Common myeloid progenitor, CD34-positive (primary cell): ENCODE results near the gene GSAP.

Experiments
- CTCF ChIA-PET: fragments of 350-600 bp; sonication (Branson Sonifier 250); formaldehyde crosslinking; loops from one replicate; lab custom pipeline; 2021; ENCODE audit warnings: antibody characterized with exemption; lab: Charles Lee
- POLR2A ChIA-PET: fragments of 350-600 bp; sonication (Branson Sonifier 250); formaldehyde crosslinking; loops from one replicate; lab custom pipeline; 2021; ENCODE audit warnings: antibody characterized with exemption; lab: Charles Lee
- DNase-seq, 3 donors: peaks; one replicate each; pipeline versions ENCODE4 v3.0.0 to v3.0.0-alpha.2; 2013
- H3K27ac ChIP-seq, 2 experiments: 1 replicate in 1 of 2; 2 replicates in 1 of 2; pipeline ENCODE4 v1.7.0; 2013; ENCODE audit warnings: inconsistent platforms in 2 of 2, low read length in 2 of 2, mild to moderate bottlenecking in 2 of 2, low read depth in 1 of 2, moderate library complexity in 1 of 2; ENCODE audit not compliant: severe bottlenecking in 2 of 2, insufficient read depth in 1 of 2, poor library complexity in 1 of 2
- H3K27me3 ChIP-seq, 5 experiments: replicated peaks in 2 of 5; 1 replicate in 3 of 5; 2 replicates in 2 of 5; pipeline versions ENCODE4 v1.6.1 to v1.7.0; 2013; ENCODE audit warnings: low read length in 4 of 5, mild to moderate bottlenecking in 2 of 5, moderate library complexity in 2 of 5, inconsistent platforms in 1 of 5; ENCODE audit not compliant: insufficient read depth in 5 of 5, control insufficient read depth in 4 of 5
- H3K36me3 ChIP-seq, 4 experiments: 1 replicate in 2 of 4; 2 replicates in 2 of 4; pipeline versions ENCODE4 v1.6.1 to v1.7.0; 2013; ENCODE audit warnings: low read length in 3 of 4, control low read depth in 1 of 4, mild to moderate bottlenecking in 1 of 4; ENCODE audit not compliant: control insufficient read depth in 4 of 4, insufficient read depth in 4 of 4
- H3K4me1 ChIP-seq, 4 experiments: 1 replicate in 3 of 4; 2 replicates in 1 of 4; pipeline versions ENCODE4 v1.6.1 to v1.7.1; 2013; ENCODE audit warnings: low read length in 3 of 4, mild to moderate bottlenecking in 3 of 4, control low read depth in 1 of 4, inconsistent platforms in 1 of 4, moderate library complexity in 1 of 4; ENCODE audit not compliant: control insufficient read depth in 4 of 4, insufficient read depth in 4 of 4; ENCODE audit errors: control extremely low read depth in 1 of 4
- H3K4me3 ChIP-seq, 7 experiments: 1 replicate in 4 of 7; 2 replicates in 3 of 7; pipeline versions ENCODE4 v1.5.1 to v1.7.0; 2013; ENCODE audit warnings: mild to moderate bottlenecking in 7 of 7, low read length in 6 of 7, moderate library complexity in 6 of 7, inconsistent platforms in 2 of 7, low read depth in 2 of 7, control low read depth in 1 of 7; ENCODE audit not compliant: insufficient read depth in 4 of 7, control insufficient read depth in 1 of 7; ENCODE audit errors: extremely low read depth in 1 of 7
- H3K9me3 ChIP-seq, 5 experiments: 1 replicate in 4 of 5; 2 replicates in 1 of 5; pipeline versions ENCODE4 v1.6.1 to v1.7.1; 2013; ENCODE audit warnings: low read length in 4 of 5, mild to moderate bottlenecking in 2 of 5, inconsistent platforms in 1 of 5, low read depth in 1 of 5, moderate library complexity in 1 of 5; ENCODE audit not compliant: control insufficient read depth in 4 of 5, insufficient read depth in 2 of 5; ENCODE audit errors: control extremely low read depth in 1 of 5
- WGBS: methylation state at CpG from one replicate; pipeline ENCODE4 v1.1.5; 2013; ENCODE audit not compliant: insufficient coverage; 5-methylcytosine and 5-hydroxymethylcytosine counted together

The GSAP gene

DNA sequence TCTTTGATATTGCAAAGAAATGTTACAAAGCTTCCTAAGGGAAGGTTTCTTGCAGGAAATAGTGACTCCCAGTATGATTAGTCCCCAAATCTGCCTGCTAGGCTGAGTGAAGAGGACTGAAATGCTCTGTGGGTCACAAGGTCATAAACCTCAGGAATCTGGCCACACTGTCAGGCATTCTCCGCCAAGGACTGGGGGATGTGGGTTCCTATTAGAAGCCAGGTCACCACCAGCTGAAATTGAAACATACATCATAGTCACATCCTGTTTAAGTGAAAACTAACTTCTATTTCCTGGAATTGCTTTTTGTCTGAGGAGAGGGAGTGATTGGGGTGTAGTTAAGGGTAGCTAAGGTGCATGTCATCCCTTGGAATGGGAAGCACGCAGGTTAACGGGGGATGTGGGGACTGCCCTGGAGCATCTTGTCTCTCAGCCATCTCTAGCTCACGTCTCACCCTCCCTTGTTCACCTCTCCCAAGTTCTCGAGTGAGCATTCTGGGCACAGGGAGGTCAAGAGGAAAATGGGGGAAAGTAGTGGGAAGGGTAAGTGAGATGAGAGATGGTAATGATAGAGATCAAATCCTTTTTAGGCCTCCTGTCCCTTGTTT is 12.0 kb upstream of the GSAP start:
- POLR2A ChIA-PET = interaction anchor here (0.6 kb wide), 1 partner anchor 12 kb away, joined by 3 read pairs; the partner anchor contains the start of gene GSAP
- H3K4me1 ChIP-seq = peaks cover 4 to 26% (median 9%) of the 10 kb centered on the region in 4 experiments
- peak in 2 of 3 donors; percentile 48 to 55 for DNase-seq
- H3K27me3 ChIP-seq = no peaks in the 10 kb centered on the region
- no peaks in the 10 kb centered on the region for H3K36me3 ChIP-seq
- H3K9me3 ChIP-seq = no peaks in the 10 kb centered on the region
- H3K27ac ChIP-seq = no peak overlapping the region
- no peak overlapping the region for H3K4me3 ChIP-seq
- WGBS = no CpG with 5 or more reads among the region's 5 CpGs
- CTCF ChIA-PET = interaction anchor here (0.8 to 2.9 kb wide), 2 partner anchors 11 to 12 kb away, joined by 3 to 10 read pairs; no protein-coding TSS in a partner anchor

- ChIA-PET CTCF (no interaction called here), POLR2A (no interaction called here)
- Histone ChIP-seq H3K9me3 (no peaks in the 10 kb centered on the region), H3K36me3 (no peaks in the 10 kb centered on the region), H3K4me3 (no peak overlapping the region), H3K27ac (no peak overlapping the region), H3K27me3 (no peaks in the 10 kb centered on the region), H3K4me1 (peaks cover 4 to 26% (median 9%) of the 10 kb centered on the region in 4 experiments)
- WGBS = 97% methylated on average over 3 of the region's 5 CpGs
- no peak for DNase-seq
These were observed 10.4 kb upstream of the GSAP start for GRCh38 chr7:77426521-77427051.

DNA sequence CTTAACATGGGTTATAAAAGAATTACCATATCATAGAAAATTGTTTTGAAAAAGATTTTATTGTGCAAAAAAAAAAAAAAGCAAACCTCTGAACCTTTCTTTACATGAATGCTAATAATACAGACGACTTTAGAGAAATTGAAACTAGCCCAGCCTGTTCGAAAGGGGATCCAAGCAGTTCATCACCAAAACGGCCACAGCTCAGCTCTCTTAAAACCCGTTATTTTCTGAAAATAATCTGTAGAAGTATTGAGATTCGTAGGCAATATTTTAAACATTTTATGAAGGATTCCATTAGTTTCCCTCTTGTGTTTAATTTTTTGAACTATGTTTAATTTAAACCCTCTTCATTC is 9.9 kb upstream of the GSAP start:
- H3K27ac ChIP-seq = no peak overlapping the region
- WGBS = no CpG with 5 or more reads among the region's 5 CpGs
- POLR2A ChIA-PET = no interaction called here
- H3K9me3 ChIP-seq = no peaks in the 10 kb centered on the region
- no peak overlapping the region for H3K4me3 ChIP-seq
- no peaks in the 10 kb centered on the region for H3K27me3 ChIP-seq
- CTCF ChIA-PET = no interaction called here
- H3K4me1 ChIP-seq = peaks cover 4 to 26% (median 9%) of the 10 kb centered on the region in 4 experiments
- no peak for DNase-seq
- no peaks in the 10 kb centered on the region for H3K36me3 ChIP-seq

- Histone ChIP-seq H3K4me1 (peaks cover 4 to 26% (median 9%) of the 10 kb centered on the region in 4 experiments), H3K9me3 (no peaks in the 10 kb centered on the region), H3K4me3 (no peak overlapping the region), H3K27ac (no peak overlapping the region), H3K36me3 (no peaks in the 10 kb centered on the region), H3K27me3 (no peaks in the 10 kb centered on the region)
- CTCF ChIA-PET = interaction anchor here (1.3 kb wide), 1 partner anchor 10 kb away, joined by 9 read pairs; the partner anchor contains the start of gene GSAP
- DNase-seq = no peak
- POLR2A ChIA-PET = interaction anchor here (0.6 kb wide), 1 partner anchor 54 kb away, joined by 4 read pairs; no protein-coding TSS in a partner anchor
- 100% methylated on average over 7 of the region's 10 CpGs for whole genome bisulfite sequencing
These were observed 9.2 kb upstream of the GSAP start for GRCh38 chr7:77425101-77426051.

DNA sequence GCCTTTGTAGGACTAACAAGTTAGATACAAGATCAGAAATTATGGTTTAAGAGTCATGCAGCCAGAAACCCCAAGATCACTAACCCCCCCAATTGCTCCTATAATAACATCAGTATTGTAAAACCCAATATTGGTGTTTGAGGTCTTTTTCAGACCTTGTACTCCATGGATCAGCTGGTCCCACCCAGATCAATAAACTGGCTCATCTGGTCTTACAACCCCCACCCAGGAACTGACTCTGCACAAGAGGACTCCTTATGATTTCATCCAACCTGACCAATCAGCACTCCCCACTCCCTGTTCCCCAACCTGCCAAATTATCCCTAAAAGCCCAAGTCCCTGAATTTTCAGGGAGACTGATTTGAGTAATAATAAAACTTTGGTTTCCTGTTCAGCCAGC is 6.4 kb upstream of the GSAP start:
- H3K27ac ChIP-seq = no peak overlapping the region
- no peak for DNase-seq
- peaks cover 0 to 10% (median 0%) of the 10 kb centered on the region in 4 experiments for H3K4me1 ChIP-seq
- H3K4me3 ChIP-seq = no peak overlapping the region
- ChIA-PET CTCF (no interaction called here), POLR2A (no interaction called here)
- no peaks in the 10 kb centered on the region for H3K9me3 ChIP-seq
- H3K36me3 ChIP-seq = no peaks in the 10 kb centered on the region
- H3K27me3 ChIP-seq = no peaks in the 10 kb centered on the region

DNA sequence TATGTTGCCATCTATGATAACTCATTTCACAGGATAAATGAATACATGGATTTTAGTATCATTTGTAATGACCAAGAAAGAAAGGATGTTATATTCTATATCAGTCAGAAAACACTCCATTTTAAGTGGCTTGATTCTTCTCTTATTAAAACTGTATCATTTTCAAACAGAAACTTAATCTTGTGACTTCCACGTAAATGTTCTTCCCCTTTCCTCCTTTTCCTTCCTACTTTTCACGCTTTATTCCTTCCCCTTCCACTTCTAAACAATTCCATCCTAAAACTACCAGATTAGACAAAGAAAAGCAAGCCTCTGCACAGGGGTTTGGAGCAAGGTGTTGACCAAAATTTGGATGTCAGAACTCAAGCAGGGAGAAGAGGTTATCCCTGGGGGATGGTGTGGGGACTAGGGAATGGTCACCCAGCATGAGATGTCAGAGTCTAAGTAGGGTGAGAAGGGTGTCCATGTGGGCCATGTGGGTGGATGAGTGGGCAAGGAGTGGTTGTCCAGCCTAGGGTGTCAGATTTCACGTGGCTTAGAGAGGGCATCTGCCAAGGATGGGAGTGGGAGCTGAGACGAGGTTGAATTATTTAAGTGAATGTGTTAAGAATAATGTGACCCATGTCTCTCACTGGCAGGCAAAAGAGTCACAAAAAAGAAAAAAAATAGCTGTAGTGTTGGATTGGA is 5.0 kb upstream of the GSAP start:
- ChIA-PET POLR2A (no interaction called here), CTCF (no interaction called here)
- no peak overlapping the region for H3K4me3 ChIP-seq
- H3K27me3 ChIP-seq = no peaks in the 10 kb centered on the region
- H3K4me1 ChIP-seq = peaks cover 0 to 8% (median 6%) of the 10 kb centered on the region in 4 experiments
- no peaks in the 10 kb centered on the region for H3K36me3 ChIP-seq
- H3K9me3 ChIP-seq = no peaks in the 10 kb centered on the region
- H3K27ac ChIP-seq = no peak overlapping the region
- 63% methylated on average over 3 of the region's 4 CpGs for WGBS
- no peak for DNase-seq
